SU-DHL-6 (cell line): ENCODE data around the gene KY.

Experiments
- H2AFZ ChIP-seq: fragments of 200-600 bp; sonication (generic); 2 replicates; pipeline ENCODE4 v1.6.1; 2014; ENCODE audit warnings: low read depth, mild to moderate bottlenecking, moderate library complexity, mixed read lengths, antibody characterized with exemption, low read length; ENCODE audit not compliant: severe bottlenecking
- H3F3A ChIP-seq: fragments of 200-600 bp; shearing (Covaris generic); 2 replicates; pipeline ENCODE4 v1.6.0; 2016; ENCODE audit warnings: antibody characterized with exemption, mild to moderate bottlenecking; ENCODE audit not compliant: insufficient read depth
- H3K27ac ChIP-seq: fragments of 200-600 bp; sonication (generic); 2 replicates; pipeline ENCODE4 v1.5.1; 2016; ENCODE audit warnings: low read depth, mild to moderate bottlenecking, low read length, moderate library complexity, mixed read lengths
- H3K27me3 ChIP-seq: fragments of 200-600 bp; sonication (generic), shearing (Covaris generic); 2 replicates; pipeline ENCODE4 v1.6.0; 2014; ENCODE audit warnings: mild to moderate bottlenecking, low read length
- H3K36me3 ChIP-seq: fragments of 200-600 bp; sonication (generic); 2 replicates; pipeline ENCODE4 v1.6.1; 2014; ENCODE audit warnings: mild to moderate bottlenecking, low read length, mixed read lengths
- H3K4me2 ChIP-seq: fragments of 300-600, 200-600 bp; shearing (Covaris generic), sonication (generic); 2 replicates; pipeline ENCODE4 v1.6.0; 2014; ENCODE audit warnings: low read length, low read depth, mild to moderate bottlenecking; ENCODE audit not compliant: poor library complexity, severe bottlenecking
- H3K4me3 ChIP-seq: fragments of 200-600 bp; sonication (generic); 2 replicates; pipeline ENCODE4 v1.5.1; 2014; ENCODE audit warnings: antibody characterized with exemption, low read length, mild to moderate bottlenecking, mixed read lengths; ENCODE audit not compliant: insufficient read depth, poor library complexity, severe bottlenecking
- H3K79me2 ChIP-seq: fragments of 200-600 bp; sonication (generic); 2 replicates; pipeline ENCODE4 v1.6.1; 2014; ENCODE audit warnings: mild to moderate bottlenecking, low read length, moderate library complexity; ENCODE audit not compliant: insufficient read depth
- H3K9ac ChIP-seq: fragments of 200-600 bp; sonication (generic); 2 replicates; pipeline ENCODE4 v1.7.0; 2014; ENCODE audit warnings: mild to moderate bottlenecking, low read length
- H3K9me2 ChIP-seq: fragments of 200-600 bp; sonication (generic); replicated peaks from 2 replicates; pipeline ENCODE4 v1.6.1; 2014; ENCODE audit warnings: low read length; ENCODE audit not compliant: insufficient read depth
- H3K9me3 ChIP-seq: fragments of 200-600 bp; sonication (generic); 2 replicates; pipeline ENCODE4 v1.6.1; 2014; ENCODE audit warnings: low read length, mixed read lengths; ENCODE audit not compliant: insufficient read depth
- H4K20me1 ChIP-seq: fragments of 200-600 bp; sonication (generic); 2 replicates; pipeline ENCODE4 v1.6.1; 2014; ENCODE audit warnings: low read depth, mild to moderate bottlenecking, antibody characterized with exemption, low read length, moderate library complexity, mixed read lengths
- CTCF ChIP-seq: fragments of 200-600 bp; sonication (generic); IDR thresholded peaks from one replicate; pipeline ENCODE4 v1.5.1; 2017; ENCODE audit warnings: antibody characterized with exemption, mild to moderate bottlenecking, low read length, moderate library complexity; ENCODE audit not compliant: insufficient read depth, poor library complexity, severe bottlenecking
- EZH2phosphoT487 ChIP-seq: fragments of 200-600 bp; sonication (generic), shearing (Covaris generic); conservative IDR thresholded peaks from 2 replicates; pipeline ENCODE4 v1.6.1; 2018; ENCODE audit warnings: mild to moderate bottlenecking, antibody characterized with exemption, low read length, moderate library complexity, mixed read lengths

Gene KY

GRCh38 chr3:134656211-134656800 is 5.5 kb upstream of the KY start:
- Histone ChIP-seq H3F3A (no peaks in the 10 kb centered on the region), H3K79me2 (no peaks in the 10 kb centered on the region), H2AFZ (no peak overlapping the region)

GRCh38 chr3:134655706-134656105 is 4.9 kb upstream of the KY start:
- no peaks in the 10 kb centered on the region for H3K27me3 ChIP-seq
- no peak overlapping the region for H3K4me3 ChIP-seq
- no peaks in the 10 kb centered on the region for H3F3A ChIP-seq
- TF ChIP-seq CTCF: no peak
- TF ChIP-seq EZH2phosphoT487: no peak
- no peak overlapping the region for H3K27ac ChIP-seq
- no peaks in the 10 kb centered on the region for H4K20me1 ChIP-seq
- no peak overlapping the region for H3K9ac ChIP-seq
- H2AFZ ChIP-seq: no peak overlapping the region
- no peaks in the 10 kb centered on the region for H3K79me2 ChIP-seq
- no peaks in the 10 kb centered on the region for H3K9me2 ChIP-seq
- no peaks in the 10 kb centered on the region for H3K36me3 ChIP-seq
- no peak overlapping the region for H3K4me2 ChIP-seq
- H3K9me3 ChIP-seq: no peaks in the 10 kb centered on the region

More at GRCh38 chr3:134656211-134656800, 5.5 kb upstream of the KY start:
- H3K27ac ChIP-seq: no peak overlapping the region
- no peak overlapping the region for H3K4me3 ChIP-seq
- H3K4me2 ChIP-seq: no peak overlapping the region
- H3K9me3 ChIP-seq: no peaks in the 10 kb centered on the region
- no peaks in the 10 kb centered on the region for H3K27me3 ChIP-seq
- H3K9me2 ChIP-seq: no peaks in the 10 kb centered on the region
- no peaks in the 10 kb centered on the region for H3K36me3 ChIP-seq
- TF ChIP-seq CTCF: no peak
- no peak for TF ChIP-seq EZH2phosphoT487
- no peak overlapping the region for H3K9ac ChIP-seq
- no peaks in the 10 kb centered on the region for H4K20me1 ChIP-seq

- no peak overlapping the region for H3K4me3 ChIP-seq
- no peaks in the 10 kb centered on the region for H3K9me3 ChIP-seq
- H4K20me1 ChIP-seq: no peaks in the 10 kb centered on the region
- H3K9me2 ChIP-seq: no peaks in the 10 kb centered on the region
- no peak for TF ChIP-seq EZH2phosphoT487
- H2AFZ ChIP-seq: no peak overlapping the region
- H3K36me3 ChIP-seq: no peaks in the 10 kb centered on the region
- no peak overlapping the region for H3K9ac ChIP-seq
- H3K79me2 ChIP-seq: no peaks in the 10 kb centered on the region
- no peak overlapping the region for H3K4me2 ChIP-seq
- no peaks in the 10 kb centered on the region for H3K27me3 ChIP-seq
- no peak overlapping the region for H3K27ac ChIP-seq
- no peaks in the 10 kb centered on the region for H3F3A ChIP-seq
Measured at GRCh38 chr3:134654031-134654430, 3.2 kb upstream of the KY start.

DNA sequence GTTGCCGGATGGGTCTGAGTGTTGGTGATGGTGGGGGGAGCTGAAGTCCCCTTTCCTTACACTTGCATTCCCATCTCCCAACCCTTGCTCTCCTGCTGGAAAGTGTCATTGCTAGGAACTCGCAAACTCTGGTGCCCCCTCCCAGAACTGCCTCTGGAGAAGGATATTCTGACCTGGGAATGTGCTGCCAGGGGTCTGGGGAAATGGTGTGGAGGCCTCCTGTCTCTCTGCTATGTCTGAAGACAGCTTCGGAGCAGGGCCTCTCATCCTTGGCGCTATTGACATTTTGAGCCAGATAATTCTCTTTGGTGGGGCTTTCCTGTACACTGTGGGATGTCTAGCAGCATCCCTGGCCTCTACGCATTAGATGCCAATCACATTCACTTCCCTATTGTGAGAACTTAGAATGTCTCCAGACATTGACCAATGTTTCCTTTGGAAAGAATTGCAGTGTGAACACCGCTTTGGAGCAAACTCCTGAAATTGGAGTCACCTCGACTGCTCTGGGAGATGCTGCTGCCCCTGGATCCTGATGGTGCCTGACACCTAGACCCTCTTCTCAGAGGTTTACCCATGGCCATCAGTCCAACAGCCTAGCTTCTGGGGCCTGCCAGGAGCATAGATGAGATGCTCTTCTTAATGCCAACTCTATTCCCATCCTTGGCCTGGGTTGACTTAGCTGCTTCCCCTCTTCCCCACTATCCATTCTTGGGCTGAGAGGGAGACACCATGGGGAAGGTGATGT is 2.2 kb upstream of the KY start:
- no peaks in the 10 kb centered on the region for H3K79me2 ChIP-seq
- H3K9me3 ChIP-seq: no peaks in the 10 kb centered on the region
- no peak overlapping the region for H3K9ac ChIP-seq
- H3K4me2 ChIP-seq: no peak overlapping the region
- H3K27me3 ChIP-seq: no peaks in the 10 kb centered on the region
- H3K4me3 ChIP-seq: no peak overlapping the region
- TF ChIP-seq EZH2phosphoT487: no peak
- no peak for TF ChIP-seq CTCF
- no peak overlapping the region for H2AFZ ChIP-seq
- H4K20me1 ChIP-seq: no peaks in the 10 kb centered on the region
- H3K27ac ChIP-seq: no peak overlapping the region
- H3K9me2 ChIP-seq: no peaks in the 10 kb centered on the region
- no peaks in the 10 kb centered on the region for H3F3A ChIP-seq
- no peaks in the 10 kb centered on the region for H3K36me3 ChIP-seq
